ENCODE data around the gene FLRT2. TPM values are rescaled to one million over a fixed set of nuclear protein-coding genes. Genes with fewer than 3 reads are reported as not detected.

Gene FLRT2
- total RNA-seq, 1 experiment from 2014 or later: 0.17 TPM

- ChIA-PET RAD21 (ENCODE audit: low non-redundant PET in 1 of 2, low total read pairs in 2 of 2, uncharacterized antibody in 2 of 2, unreplicated experiment in 2 of 2) (no interaction called here), CTCF (no interaction called here), POLR2A (no interaction called here)
- Histone ChIP-seq H3K27ac (ENCODE audit: low read depth, low read length) (no peak overlapping the region), H3K4me2 (ENCODE audit: low read length) (no peak overlapping the region), H4K20me1 (ENCODE audit: insufficient read depth) (no peaks in the 10 kb centered on the region), H3K4me1 (ENCODE audit: control insufficient read depth in 1 of 2, insufficient read depth in 2 of 2, low read length in 2 of 2) (no peaks in the 10 kb centered on the region), H3K9ac (ENCODE audit: low read length) (no peak overlapping the region), H3K9me3 (ENCODE audit: control insufficient read depth in 1 of 2, insufficient read depth in 1 of 2, low read depth in 1 of 2, low read length in 2 of 2) (peaks cover 5 to 10% of the 10 kb centered on the region in 2 experiments; a peak in 2 of 4 replicates), H2AFZ (ENCODE audit: low read depth, low read length, poor library complexity, severe bottlenecking) (no peak overlapping the region), H3K4me3 (replicated peaks in 1 of 2; ENCODE audit: low read depth in 1 of 2, low read length in 2 of 2) (no peak overlapping the region), H3K79me2 (ENCODE audit: insufficient read depth, low read length) (no peaks in the 10 kb centered on the region), H3K27me3 (ENCODE audit: insufficient read depth, low read length) (no peaks in the 10 kb centered on the region), H3K36me3 (ENCODE audit: control insufficient read depth in 1 of 2, insufficient read depth in 2 of 2, low read length in 2 of 2) (no peaks in the 10 kb centered on the region), H3K9me2 (ENCODE audit: insufficient read depth) (no peaks in the 10 kb centered on the region)
- no peak for ATAC-seq
- BruUV-seq (replicated peaks): no TSS peak
- TF ChIP-seq SIN3A (IDR thresholded peaks at IDR 0.05; ENCODE audit: low read depth): no peak
- TF ChIP-seq EZH2 (IDR thresholded peaks at IDR 0.05): no peak
- TF ChIP-seq EZH2phosphoT487 (IDR thresholded peaks at IDR 0.05; ENCODE audit: borderline replicate concordance): no peak
- no peak for TF ChIP-seq REST (IDR thresholded peaks at IDR 0.05; ENCODE audit: low read depth)
- TF ChIP-seq ZFX (IDR thresholded peaks at IDR 0.05): no peak
- TF ChIP-seq CEBPB (IDR thresholded peaks at IDR 0.05; ENCODE audit: low read depth): no peak
- no peak for TF ChIP-seq YY1 (IDR thresholded peaks at IDR 0.05; ENCODE audit: extremely low read depth, insufficient replicate concordance, low read depth, low read length)
- TF ChIP-seq SP1 (IDR thresholded peaks at IDR 0.05; ENCODE audit: low read depth): no peak
- no peak for TF ChIP-seq JUND (IDR thresholded peaks at IDR 0.05)
- TF ChIP-seq, protein P1, sequence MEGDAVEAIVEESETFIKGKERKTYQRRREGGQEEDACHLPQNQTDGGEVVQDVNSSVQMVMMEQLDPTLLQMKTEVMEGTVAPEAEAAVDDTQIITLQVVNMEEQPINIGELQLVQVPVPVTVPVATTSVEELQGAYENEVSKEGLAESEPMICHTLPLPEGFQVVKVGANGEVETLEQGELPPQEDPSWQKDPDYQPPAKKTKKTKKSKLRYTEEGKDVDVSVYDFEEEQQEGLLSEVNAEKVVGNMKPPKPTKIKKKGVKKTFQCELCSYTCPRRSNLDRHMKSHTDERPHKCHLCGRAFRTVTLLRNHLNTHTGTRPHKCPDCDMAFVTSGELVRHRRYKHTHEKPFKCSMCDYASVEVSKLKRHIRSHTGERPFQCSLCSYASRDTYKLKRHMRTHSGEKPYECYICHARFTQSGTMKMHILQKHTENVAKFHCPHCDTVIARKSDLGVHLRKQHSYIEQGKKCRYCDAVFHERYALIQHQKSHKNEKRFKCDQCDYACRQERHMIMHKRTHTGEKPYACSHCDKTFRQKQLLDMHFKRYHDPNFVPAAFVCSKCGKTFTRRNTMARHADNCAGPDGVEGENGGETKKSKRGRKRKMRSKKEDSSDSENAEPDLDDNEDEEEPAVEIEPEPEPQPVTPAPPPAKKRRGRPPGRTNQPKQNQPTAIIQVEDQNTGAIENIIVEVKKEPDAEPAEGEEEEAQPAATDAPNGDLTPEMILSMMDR (IDR thresholded peaks at IDR 0.05 in 2 of 3, conservative IDR thresholded peaks at IDR 0.05 in 1 of 3; ENCODE audit: borderline replicate concordance in 1 of 3, insufficient read depth in 1 of 3, low read depth in 2 of 3, low read length in 2 of 3): no peak
- TF ChIP-seq SRF (IDR thresholded peaks at IDR 0.05; ENCODE audit: low read depth): no peak
- no peak for TF ChIP-seq EGR1 (IDR thresholded peaks at IDR 0.05; ENCODE audit: low read depth)
- no peak for TF ChIP-seq POLR2A (IDR thresholded peaks at IDR 0.05; ENCODE audit: borderline replicate concordance, extremely low read depth, insufficient read depth, insufficient read length)
- no peak for DNase-seq (ENCODE audit: low read depth, low spot score)
- intact Hi-C loops (cut with micrococcal nuclease): no loop called here
These were observed 130.4 kb downstream of the FLRT2 start for GRCh38 chr14:85660243-85660922.

Measured in HCT116 (cell line).